Embryonic facial prominence (tissue), 1 donor: ENCODE measurements around the gene TPSG1.
"Not testable (repeated sequence)": the region's sequence is repeated elsewhere in the genome, so short reads cannot be mapped to it uniquely, and the experiment has no call there.

Experiments
- DNase-seq: peaks from one replicate; pipeline ENCODE4 v3.0.0-alpha.2; 2016; ENCODE audit errors: extremely low spot score

The TPSG1 gene

GRCh38 chr16:1230471-1231212, 5.6 kb upstream of the TPSG1 start:
- DNase-seq, result not testable (repeated sequence)

GRCh38 chr16:1230084-1230470, 5.0 kb upstream of the TPSG1 start, which contains the start of gene TPSB2:
Gene TPSB2 (minus strand): TSS chr16:1230184. CDS start chr16:1229951, 233 bp downstream.
- DNase-seq, result not testable (repeated sequence)

GRCh38 chr16:1229476-1229875, 4.4 kb upstream of the TPSG1 start:
- not testable (repeated sequence) for DNase-seq

- DNase-seq, result not testable (repeated sequence)
These were observed 3.2 kb upstream of the TPSG1 start for GRCh38 chr16:1228227-1228626.

- not testable (repeated sequence) for DNase-seq
These were observed 1.6 kb upstream of the TPSG1 start for GRCh38 chr16:1226692-1227091.

- not testable (repeated sequence) for DNase-seq
These were observed 752 bp upstream of the TPSG1 start for GRCh38 chr16:1225728-1226311.

GRCh38 chr16:1224558-1224957, 510 bp downstream of the TPSG1 start:
- DNase-seq, result no peak

GRCh38 chr16:1223355-1224214, 1.5 kb downstream of the TPSG1 start:
- no peak for DNase-seq

- DNase-seq, result no peak
These were observed 2.3 kb downstream of the TPSG1 start for GRCh38 chr16:1222553-1223354.

GRCh38 chr16:1221628-1222552, 3.2 kb downstream of the TPSG1 start:
- no peak for DNase-seq

- DNase-seq, result no peak
These were observed 4.0 kb downstream of the TPSG1 start for GRCh38 chr16:1220841-1221627.

- DNase-seq, result no peak
These were observed 4.9 kb downstream of the TPSG1 start for GRCh38 chr16:1220098-1220728.

- no peak for DNase-seq
These were observed 6.0 kb downstream of the TPSG1 start for GRCh38 chr16:1218930-1219611.

- no peak for DNase-seq
These were observed 6.8 kb downstream of the TPSG1 start for GRCh38 chr16:1218061-1218929.

- DNase-seq, result no peak
These were observed 7.5 kb downstream of the TPSG1 start for GRCh38 chr16:1217526-1217925.

GRCh38 chr16:1216681-1217400, 8.2 kb downstream of the TPSG1 start:
- DNase-seq, result no peak

- no peak for DNase-seq
These were observed 8.8 kb downstream of the TPSG1 start for GRCh38 chr16:1216296-1216619.
